TTC549 (cell line): Measurements from ENCODE around the gene AUTS2.

Source experiments
- FAIRE-seq: peaks from 2 replicates; lab custom pipeline; 2012; peaks lifted over from hg19 to GRCh38; lab: Jason Lieb, UNC

Gene AUTS2

DNA sequence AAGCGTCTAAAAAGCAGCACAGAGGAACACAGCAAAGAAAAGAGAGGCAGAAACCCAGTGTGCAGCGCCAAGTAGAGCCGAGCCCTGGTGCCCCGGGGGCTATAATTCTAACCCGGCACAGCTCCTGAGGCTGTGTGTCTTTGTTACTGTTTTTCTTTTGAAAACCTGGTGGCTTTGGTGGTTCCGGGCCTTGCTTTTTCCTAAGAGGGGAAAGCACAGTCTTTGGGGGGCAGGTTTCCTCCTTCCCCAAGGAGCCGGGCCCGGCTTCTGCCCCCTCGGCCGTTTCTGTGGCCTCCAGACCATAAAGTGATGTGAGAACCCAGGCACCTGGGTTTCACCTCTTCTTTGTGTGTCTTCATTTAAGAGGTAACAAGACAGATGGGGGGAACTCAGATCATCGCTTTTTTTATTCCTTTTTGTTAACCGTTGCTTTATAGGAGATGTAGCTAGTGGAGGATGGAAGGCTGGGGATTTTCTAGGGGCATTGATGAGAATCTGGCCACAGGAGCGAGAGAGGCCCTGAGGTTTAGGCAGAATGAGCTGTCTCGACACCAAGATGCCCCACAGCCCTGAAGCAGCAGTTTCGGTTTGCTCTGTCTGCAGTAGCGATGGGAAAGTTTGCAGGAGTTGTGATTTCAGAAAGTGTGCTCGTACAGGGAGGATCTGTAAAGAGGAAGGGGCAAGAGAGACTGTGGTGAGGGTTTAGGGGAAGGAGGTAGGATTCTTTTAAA lies 1165.9 kb downstream of the AUTS2 start:
- FAIRE-seq: no peak

DNA sequence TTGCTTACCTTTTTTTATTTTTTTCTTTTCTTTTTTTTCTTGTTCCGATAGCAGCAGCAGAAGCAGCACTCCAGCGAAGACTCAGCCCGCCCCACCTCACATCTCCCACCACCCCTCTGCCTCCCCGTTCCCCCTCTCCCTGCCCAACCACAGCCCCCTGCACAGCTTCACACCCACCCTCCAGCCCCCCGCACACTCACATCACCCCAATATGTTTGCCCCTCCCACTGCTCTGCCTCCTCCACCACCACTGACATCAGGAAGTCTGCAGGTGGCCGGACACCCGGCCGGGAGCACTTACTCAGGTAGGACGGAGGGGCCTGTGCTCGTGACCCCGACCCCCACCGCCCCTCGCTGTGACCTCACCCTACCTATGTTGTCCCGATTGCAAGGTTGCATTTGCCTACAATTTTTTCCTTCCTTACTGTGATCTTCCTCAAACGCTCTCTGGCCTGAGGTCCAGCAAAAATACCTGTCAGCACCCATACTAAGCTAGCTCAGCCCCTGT lies 1166.5 kb downstream of the AUTS2 start:
- no peak for FAIRE-seq

DNA sequence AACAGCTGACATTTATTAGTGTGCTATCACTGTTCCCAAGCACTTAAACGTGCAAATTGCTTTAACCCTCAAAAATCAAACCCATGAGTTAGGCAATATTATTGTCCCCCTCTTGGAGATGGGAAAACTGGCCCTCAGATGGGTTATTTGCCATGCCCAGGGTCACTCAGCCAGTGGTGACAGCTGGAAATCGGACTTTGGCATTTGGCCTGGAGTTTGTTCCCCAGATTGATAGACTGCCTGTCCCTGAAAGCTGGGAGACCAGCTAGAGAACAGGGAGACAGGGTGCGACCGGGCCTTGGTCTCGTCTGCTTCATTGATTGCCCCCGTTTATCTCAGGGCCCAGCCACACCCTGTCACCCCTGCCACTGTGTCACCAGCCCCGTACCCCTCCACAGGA lies 1167.4 kb downstream of the AUTS2 start:
- no peak for FAIRE-seq

DNA sequence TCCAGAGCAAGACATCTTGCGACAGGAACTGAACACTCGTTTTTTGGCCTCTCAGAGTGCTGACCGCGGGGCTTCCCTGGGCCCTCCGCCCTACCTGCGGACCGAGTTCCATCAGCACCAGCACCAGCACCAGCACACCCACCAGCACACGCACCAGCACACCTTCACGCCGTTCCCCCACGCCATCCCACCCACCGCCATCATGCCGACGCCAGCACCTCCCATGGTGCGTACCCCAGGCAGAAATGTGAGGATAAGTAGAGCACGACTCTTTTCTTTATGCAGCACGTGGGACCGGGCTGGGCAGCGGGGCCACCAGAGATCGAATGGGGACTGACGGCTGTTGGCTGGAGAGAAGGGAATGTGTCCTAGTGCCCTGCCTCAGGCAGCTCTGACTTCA lies 1167.8 kb downstream of the AUTS2 start:
- FAIRE-seq: no peak

DNA sequence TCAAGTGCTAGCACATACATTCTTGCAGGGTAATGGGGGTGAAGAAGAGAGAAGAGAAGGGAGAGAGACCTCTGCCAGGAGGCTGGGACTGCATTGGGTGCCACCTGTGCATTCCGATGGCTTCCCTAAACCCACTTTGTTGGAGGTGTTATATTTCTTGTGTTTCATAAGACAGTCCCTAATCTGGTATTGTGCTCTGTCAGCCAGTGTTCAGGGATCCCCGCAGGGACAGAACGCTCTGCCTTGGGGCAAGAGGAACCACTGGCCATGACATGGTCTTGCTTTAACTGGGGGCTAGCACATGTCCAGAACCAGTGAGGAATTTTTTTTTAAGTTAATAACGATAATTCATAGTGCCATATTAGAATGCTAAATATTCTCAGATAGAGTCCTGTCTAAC lies 1168.4 kb downstream of the AUTS2 start:
- FAIRE-seq: no peak

DNA sequence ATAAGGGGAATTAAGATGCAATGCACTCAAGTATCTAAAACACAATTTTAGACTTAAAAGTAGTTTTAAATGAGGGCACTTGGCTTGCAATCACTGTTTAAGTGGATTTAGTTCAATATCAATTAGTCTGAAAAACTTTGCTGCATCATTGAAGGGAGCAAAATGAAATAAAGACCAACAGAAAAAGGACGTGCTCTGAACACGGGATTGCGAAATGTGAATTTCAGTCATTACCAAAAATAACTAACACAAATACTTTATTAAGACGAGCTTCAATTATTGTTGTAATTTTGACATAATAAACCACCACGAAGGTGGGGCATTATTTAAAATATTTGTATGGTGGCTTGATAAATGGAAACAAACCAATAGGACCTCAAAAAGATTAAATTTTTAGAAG lies 1171.9 kb downstream of the AUTS2 start:
- no peak for FAIRE-seq

DNA sequence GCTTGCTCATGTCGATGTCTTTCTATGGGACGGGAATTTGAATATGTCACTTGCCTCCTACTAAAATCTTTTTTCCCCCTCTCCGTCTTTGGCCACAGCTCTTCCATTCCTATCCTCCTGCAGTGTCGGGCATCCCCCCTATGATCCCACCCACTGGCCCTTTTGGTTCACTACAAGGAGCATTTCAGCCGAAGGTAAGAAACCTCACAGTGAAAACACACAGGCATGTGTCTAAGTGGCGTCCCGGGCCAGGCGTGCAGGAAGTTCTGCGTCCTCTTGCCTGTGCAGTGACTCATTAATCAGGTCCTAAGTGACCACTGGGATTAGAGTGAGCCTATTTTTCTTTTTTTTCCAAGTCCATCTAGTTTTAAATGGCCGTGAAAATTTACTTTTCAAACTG lies 1173.2 kb downstream of the AUTS2 start:
- FAIRE-seq: no peak

DNA sequence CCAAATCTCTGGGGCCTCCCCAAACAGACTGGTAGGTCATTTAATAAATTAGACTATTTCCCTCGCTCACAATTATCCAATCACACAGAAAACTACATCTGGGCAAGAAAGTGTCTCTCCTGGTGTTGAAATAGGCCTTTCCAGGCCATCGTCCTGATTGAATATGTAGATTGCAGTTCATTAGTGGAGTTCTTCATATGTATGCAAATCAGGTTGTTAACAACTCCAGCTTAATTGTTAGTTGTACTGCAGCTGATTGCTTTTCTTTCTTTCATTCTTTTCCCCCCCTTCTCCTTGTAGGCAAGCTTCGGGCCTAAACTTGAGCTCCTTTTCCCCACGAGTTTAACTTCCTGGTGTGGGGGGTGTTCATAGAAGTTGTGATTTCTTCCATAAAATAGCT lies 1174.6 kb downstream of the AUTS2 start:
- no peak for FAIRE-seq

DNA sequence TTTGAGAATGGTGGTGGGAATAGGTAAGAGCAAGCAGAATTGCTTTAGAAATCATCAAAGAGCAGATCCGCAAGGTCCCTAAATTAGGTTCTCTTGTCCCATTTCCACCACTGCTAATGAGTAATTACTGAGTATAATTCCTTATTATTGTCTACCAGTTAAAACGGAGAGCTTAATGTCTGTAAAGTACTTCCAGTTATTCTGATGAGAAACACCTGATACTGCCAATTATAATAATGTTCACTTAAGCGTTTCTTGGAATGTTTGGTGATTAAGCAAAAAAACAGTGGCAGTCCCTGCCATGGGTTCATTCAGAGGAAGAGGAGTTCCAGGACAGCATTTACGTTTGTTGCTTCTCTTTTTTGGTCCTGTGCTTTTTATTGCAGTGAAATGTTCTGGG lies 1175.1 kb downstream of the AUTS2 start:
- no peak for FAIRE-seq

DNA sequence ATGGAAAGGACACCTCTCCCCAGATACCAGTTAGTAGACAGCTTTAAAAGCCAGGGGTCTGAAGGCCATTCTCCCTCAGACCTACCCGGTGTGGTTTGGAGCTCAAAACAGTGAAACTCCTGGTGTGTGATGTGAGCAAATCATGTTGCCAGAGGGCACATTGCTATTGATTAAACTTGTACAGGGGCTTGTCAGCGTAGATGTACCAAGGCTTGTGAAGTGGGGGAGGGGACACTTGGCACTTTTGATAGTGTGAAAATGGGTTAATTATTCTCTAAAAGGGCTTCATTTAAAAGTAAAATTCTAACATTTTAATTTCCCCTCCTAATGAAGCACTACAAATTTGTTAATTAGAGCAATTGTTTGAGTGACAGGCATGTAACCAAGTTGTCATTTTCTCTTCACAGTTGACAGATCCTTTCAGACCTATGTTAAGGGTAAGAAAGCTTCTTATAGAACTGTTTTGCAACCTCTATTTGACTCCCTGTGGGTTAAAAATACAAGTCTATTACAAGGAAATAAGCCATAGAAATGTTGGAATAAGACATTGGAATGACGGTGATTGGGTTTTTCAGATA lies 1176.8 kb downstream of the AUTS2 start:
- no peak for FAIRE-seq

DNA sequence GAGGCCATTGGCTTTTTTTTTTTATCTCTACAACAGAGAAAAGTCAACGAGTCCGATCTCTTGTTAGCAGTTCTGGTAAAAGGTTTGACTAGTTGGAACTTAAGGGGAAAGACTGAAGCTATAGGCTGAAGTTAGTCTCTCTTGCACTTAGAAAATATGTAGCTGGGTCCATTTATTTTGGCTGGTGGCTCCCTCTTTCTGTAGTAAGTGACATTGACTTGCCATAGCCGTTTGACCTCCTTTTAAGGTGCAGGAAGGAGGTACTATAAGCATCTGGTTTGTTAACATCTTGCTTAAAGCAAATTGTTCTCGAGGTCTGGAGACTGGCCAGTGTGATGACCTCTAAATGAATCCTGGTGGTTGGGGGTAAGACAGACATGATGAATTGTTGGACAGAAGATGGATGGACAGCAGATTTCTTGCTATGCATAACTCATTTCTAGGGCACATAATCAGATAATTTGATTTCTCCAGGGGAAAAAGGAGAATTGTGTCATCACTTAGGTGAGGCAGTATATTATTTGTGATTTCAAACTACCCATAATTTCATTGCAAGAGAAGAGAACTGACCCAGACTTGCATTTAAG lies 1177.4 kb downstream of the AUTS2 start:
- no peak for FAIRE-seq

DNA sequence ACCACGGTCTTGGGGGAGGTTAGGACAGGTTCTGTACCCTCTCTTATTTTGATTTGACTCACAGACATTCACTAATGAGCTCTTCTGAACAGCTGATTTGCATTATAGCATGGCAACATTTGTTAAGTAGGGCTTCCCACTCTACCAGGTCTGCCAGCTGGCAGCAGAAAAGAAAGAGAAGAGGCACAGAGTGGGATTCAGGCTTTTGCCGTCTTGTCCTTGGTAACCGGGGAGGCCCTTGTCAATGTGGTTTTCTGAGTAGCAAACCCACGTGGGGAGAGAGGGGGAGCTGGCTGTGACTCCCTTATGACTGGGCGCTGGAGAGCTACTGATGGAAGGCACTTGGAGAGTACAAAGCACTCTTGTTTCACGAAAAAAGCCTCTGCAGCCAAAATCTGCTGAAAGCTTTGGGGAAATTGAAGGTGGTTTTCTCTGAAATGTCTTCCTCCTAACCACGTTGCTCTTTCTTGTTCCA lies 1178.4 kb downstream of the AUTS2 start:
- no peak for FAIRE-seq

DNA sequence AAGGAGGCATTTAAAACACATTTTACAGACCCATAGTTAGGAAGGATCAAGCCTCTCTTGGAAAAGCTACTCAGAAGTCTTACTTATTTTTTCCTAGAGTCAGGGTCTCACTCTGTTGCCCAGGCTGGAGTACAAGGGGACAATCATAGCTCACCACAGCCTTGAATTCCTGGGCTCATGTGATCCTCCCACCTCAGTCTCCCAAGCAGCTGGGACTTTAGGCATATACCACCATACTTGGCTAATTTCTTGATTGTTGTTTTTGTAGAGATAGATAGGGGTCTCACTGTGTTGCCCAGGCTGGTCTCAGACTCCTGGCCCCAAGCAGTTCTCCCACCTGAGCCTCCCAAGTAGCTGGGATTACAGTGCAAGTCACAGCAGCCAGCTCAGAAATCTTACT lies 1179.0 kb downstream of the AUTS2 start:
- no peak for FAIRE-seq

DNA sequence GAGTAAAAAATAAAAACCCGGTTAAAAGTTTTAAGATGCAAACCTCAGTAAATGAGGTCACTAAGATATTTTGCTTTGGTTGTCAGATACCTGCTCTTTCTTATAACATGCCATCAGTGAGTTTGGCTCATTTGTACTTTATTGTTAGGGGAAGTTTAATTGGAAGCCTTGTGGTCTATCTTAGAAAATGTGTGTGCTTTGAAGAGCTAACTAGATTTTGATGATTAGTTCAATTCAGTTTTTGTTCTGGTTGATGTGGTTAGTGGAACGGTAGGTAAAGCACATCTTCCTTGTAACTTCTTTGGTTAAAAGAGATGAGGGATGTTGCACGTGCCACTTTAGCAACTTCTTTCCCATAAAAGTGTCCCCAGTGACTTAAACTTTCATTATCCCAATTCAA lies 1180.3 kb downstream of the AUTS2 start:
- no peak for FAIRE-seq

DNA sequence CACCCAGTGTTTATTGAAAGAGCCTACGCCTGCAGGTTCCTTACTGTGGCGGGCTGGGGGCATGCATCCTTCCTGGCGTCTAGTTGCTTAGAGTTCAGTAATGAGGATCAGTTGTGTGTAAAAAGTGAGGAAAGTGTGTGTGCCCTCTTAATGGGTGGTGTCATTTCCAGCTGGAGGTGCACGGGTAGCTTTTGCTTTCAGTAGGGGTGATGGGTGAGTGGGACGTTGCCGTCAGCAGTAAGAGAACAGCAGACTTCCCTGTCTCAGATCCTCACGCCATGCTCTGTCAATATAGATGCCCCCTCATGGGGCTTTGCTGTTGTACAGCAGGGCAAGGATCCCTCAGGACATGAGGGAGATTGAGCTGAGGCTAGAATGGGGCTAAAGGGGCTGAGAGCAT lies 1181.0 kb downstream of the AUTS2 start:
- FAIRE-seq: no peak

DNA sequence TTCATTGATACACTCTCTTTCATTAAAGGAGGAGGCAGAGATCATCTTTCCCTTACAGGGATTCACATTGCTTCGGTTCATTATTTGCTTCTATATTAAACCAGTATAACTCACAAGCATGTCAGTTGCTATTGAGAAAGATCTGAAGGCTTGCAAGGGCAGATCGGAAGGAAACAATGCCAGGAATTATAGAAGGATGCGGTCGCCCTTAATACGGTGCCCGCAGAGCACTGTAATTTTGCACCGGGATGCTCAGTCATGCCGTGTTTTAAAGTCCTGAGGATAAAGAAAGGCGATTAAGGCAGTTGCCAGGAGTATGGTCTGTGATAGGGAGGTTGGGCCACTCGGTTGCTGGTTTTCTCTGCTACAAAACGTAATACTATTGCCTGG lies 1183.6 kb downstream of the AUTS2 start:
- no peak for FAIRE-seq

DNA sequence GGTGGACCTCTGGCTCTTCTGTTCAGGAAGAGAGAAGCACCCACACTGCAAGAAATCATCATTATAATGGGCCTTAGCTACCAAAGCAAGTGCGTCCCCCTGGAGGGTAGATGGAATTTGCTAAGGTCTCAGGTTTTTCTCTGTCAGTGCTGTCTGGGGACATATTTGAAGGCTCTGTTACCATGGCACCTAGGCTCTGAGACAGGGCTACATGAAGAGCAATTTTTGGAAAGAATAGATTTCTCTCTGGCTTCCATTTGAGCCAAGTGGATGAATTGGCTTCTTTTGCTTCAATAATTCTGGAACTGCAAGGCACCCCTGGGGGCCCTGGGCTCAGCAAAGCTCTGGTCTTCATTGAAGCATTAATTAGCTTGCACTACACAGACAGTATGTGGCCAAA lies 1184.5 kb downstream of the AUTS2 start:
- no peak for FAIRE-seq

DNA sequence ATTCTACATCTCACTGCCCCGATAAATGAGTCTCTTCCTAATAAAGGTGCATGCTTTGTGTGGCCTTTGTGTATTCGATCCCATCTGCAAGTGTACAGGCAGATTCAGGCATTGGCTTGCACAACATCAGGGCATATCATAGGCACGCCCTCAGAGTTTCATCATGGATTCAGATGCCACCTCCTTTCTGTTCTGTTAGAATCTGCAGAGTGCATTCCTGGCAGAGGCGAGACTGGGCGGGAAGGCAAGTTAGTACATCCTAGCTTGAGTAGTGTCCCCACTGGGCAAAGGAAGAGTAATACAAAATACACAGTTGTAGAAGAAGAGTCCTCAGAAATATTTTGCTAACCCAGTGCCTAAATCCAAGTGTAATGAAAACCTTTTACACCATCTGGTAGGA lies 1187.2 kb downstream of the AUTS2 start:
- FAIRE-seq: no peak

DNA sequence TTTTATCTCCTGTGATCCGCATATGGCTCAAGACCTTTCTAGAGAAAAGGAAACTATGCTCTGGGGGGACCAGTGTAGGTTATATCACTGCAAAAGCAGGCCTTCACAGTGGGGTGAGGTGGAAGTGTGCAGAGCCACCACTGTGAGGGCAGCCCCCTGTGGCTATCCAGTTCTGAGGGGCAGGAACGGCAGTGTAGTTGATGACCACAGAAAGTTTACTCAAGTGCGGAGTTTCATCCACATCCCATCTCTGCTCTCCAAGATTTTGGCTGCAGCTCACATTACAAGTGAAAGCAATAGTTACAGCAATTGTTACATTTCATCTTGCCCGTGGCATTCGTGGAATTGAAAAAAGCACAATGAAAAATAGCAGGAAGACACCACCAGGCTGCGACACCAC lies 1187.8 kb downstream of the AUTS2 start:
- FAIRE-seq: no peak

DNA sequence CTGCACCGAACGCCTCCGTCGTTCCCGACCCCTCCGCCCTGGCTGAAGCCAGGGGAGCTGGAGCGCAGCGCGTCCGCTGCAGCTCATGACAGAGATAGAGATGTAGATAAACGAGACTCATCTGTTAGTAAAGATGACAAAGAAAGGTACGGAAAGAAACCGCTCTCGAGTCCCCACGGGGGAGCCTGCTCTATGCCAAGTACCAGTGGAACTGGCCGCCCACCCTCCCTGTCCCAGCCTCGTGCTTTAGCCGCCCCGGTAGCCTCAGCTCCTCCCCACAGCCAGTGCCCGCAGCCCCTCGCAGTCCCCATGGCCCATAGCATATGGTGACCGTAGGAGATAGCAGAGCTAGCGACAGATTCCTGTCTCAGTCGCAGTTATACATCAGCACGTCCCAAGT lies 1189.0 kb downstream of the AUTS2 start:
- no peak for FAIRE-seq

DNA sequence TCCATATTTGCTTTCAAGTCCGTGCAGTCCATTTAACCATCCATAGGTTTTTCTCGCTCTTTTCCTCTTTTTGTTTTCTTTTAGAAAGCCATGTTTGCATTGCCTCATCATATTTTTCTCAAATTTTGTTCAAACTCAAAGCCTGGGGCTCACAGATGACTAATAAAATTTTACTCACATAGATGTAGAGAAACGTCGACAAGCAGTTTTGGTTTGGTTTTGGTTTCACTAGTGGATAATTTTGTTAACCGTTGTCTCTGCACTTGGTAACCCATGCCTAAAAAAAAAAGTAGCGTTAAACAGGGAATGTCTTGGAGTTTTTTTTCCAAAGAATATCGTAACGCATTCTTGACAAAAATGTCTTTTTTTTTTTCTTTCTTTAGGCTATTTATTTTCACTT lies 1189.5 kb downstream of the AUTS2 start:
- FAIRE-seq: no peak

DNA sequence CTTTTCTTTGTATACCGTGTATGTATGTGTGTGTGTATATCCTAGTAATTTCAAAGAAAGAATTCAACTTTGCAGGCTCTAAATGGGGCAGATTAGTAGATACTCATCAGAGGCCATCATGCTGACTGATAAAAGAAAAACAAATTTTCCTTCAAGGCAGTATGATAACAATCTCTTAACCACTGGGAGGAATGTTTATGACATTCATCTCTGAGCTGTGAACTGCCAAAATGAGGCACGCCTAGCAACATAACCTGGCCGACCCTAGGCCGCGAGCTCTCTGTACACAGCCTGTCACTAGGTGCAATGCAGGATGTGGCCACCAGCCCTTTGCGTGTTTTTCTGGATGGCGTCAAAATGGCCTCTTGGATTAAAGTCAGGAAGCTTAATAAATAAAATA lies 1190.0 kb downstream of the AUTS2 start:
- no peak for FAIRE-seq

DNA sequence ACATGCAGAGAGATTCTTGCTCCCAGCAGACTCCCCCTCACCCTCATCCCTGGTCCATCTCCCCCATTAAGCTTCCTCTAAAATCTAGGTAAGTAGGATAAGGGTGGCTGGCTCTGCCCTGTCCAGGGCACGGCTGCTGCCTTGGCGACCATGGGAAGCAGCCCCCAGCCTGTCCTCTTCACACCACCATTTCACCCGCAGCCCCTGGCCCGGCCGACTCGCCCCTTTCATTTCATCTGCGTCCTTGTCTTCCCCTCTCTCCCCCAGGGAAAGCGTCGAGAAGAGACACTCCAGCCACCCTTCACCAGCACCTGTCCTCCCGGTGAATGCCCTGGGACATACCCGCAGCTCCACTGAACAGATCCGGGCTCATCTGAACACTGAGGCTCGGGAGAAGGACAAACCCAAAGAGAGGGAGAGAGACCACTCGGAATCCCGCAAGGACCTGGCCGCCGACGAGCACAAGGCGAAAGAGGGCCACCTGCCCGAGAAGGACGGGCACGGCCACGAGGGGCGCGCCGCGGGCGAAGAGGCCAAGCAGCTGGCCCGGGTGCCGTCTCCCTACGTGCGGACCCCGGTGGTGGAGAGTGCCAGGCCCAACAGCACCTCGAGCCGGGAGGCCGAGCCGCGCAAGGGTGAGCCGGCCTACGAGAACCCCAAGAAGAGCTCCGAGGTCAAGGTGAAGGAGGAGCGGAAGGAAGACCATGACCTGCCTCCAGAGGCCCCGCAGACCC lies 1191.4 kb downstream of the AUTS2 start:
- no peak for FAIRE-seq
